ENCODE results near the gene PHKG2. TPM values are rescaled to one million over a fixed set of nuclear protein-coding genes. Genes with fewer than 3 reads are reported as not detected.

The PHKG2 gene, protein sequence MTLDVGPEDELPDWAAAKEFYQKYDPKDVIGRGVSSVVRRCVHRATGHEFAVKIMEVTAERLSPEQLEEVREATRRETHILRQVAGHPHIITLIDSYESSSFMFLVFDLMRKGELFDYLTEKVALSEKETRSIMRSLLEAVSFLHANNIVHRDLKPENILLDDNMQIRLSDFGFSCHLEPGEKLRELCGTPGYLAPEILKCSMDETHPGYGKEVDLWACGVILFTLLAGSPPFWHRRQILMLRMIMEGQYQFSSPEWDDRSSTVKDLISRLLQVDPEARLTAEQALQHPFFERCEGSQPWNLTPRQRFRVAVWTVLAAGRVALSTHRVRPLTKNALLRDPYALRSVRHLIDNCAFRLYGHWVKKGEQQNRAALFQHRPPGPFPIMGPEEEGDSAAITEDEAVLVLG
- total RNA-seq (2022; extraction: Qiagen RNA extraction), result 21.9 to 27.8 TPM (median 25.2 TPM) in 5 replicates

DNA sequence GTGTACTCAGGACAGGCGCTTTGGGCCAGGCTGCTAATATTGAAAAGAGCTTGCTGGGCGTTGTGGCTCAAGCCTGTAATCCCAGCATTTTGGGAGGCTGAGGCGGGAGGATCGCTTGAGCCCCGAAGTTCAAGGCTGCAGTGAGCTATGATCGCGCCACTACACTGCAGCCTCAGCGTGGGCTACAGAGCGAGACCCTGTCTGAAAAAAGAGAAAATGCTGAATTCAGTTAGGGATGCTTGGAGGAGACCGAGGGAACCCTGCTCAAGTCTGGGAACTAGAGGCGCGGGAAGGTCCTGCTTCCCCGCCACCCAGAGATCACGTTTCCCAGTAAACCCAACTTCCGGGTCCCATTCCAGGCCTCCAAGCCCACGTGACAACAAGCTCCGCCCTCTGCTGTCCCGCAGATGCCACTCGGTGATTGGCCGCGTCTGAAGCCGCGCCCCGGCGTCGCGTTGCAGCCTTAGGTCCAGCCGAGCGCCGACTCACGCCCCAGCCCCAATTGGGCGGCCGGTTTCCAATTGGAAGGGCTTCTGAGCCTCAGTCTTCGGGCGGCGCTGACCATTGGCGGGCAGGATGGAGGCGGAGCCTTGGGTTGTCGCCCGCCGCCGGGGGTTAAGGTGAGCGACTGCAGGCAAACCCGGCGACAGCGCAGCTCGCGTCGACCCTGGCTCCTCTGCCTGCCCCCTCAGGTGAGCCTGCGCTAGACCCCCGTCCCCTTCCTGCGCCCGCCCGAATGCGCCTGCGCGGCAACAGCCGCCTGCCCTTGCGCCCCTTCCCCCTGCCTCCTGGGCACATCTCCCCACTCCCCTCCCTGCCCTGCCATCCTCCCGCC lies at the start of gene PHKG2:
Gene PHKG2, plus strand, starts transcription at position 627 of the 835 bp plus-strand sequence. CDS start 396 bp downstream, outside the sequence.

GRCh38 chr16:30698816-30699614 lies 49.2 kb upstream of the PHKG2 start, which contains the start of gene SRCAP:
SRCAP (plus strand) TSS chr16:30699171; CDS start chr16:30700825, 1,654 bp downstream.

GRCh38 chr16:30761928-30762902 lies 14.0 kb downstream of the PHKG2 start, which contains the start of the genes CFAP119 and RNF40:
CFAP119 (minus strand) TSS chr16:30762062; CDS start chr16:30761748, 314 bp downstream.
RNF40 (plus strand) TSS chr16:30762322; CDS start chr16:30762546, 224 bp downstream.

GRCh38 chr16:30786936-30787612 lies 38.8 kb downstream of the PHKG2 start, which contains the start of gene ZNF629:
ZNF629 (minus strand) TSS chr16:30787205; CDS start chr16:30784482, 2,723 bp downstream.

Other genes with a start within 250 kb of the PHKG2 start
- 43.1 to 47.3 TPM (median 44.9 TPM) in 5 replicates for gene ZNF768, start 221.9 kb upstream of the PHKG2 start, total RNA-seq (2022; extraction: Qiagen RNA extraction)
- gene ZNF747, start 213.6 kb upstream of the PHKG2 start, total RNA-seq (2022; extraction: Qiagen RNA extraction), result 4.0 to 5.0 TPM (median 4.5 TPM) in 5 replicates
- gene ZNF764, start 190.1 kb upstream of the PHKG2 start, total RNA-seq (2022; extraction: Qiagen RNA extraction), result 5.1 to 6.1 TPM (median 5.6 TPM) in 5 replicates
- 5.9 to 6.7 TPM (median 6.1 TPM) in 5 replicates for gene ZNF688, start 176.7 kb upstream of the PHKG2 start, total RNA-seq (2022; extraction: Qiagen RNA extraction)
- not detected in 5 replicates for gene ZNF785, start 162.7 kb upstream of the PHKG2 start, total RNA-seq (2022; extraction: Qiagen RNA extraction)
- 7.5 to 9.3 TPM (median 8.4 TPM) in 5 replicates for gene ZNF689, start 138.0 kb upstream of the PHKG2 start, total RNA-seq (2022; extraction: Qiagen RNA extraction)
- 19.7 to 26.6 TPM (median 24.4 TPM) in 5 replicates for gene PRR14, start 97.5 kb upstream of the PHKG2 start, total RNA-seq (2022; extraction: Qiagen RNA extraction)
- 35.0 to 40.4 TPM (median 39.7 TPM) in 5 replicates for gene FBRS, start 90.0 kb upstream of the PHKG2 start, total RNA-seq (2022; extraction: Qiagen RNA extraction)
- gene SRCAP, start 49.3 kb upstream of the PHKG2 start, total RNA-seq (2022; extraction: Qiagen RNA extraction), result 12.3 to 22.3 TPM (median 21.9 TPM) in 5 replicates
- gene CFAP119, start 13.6 kb downstream of the PHKG2 start, total RNA-seq (2022; extraction: Qiagen RNA extraction), result 5.2 to 9.2 TPM (median 8.2 TPM) in 5 replicates
- gene RNF40, start 13.9 kb downstream of the PHKG2 start, total RNA-seq (2022; extraction: Qiagen RNA extraction), result 77.1 to 81.7 TPM (median 80.2 TPM) in 5 replicates
- gene ZNF629, start 38.8 kb downstream of the PHKG2 start, total RNA-seq (2022; extraction: Qiagen RNA extraction), result 16.2 to 21.3 TPM (median 17.3 TPM) in 5 replicates
- gene BCL7C, start 145.7 kb downstream of the PHKG2 start, total RNA-seq (2022; extraction: Qiagen RNA extraction), result 23.6 to 42.5 TPM (median 40.9 TPM) in 5 replicates
- gene CTF1, start 148.2 kb downstream of the PHKG2 start, total RNA-seq (2022; extraction: Qiagen RNA extraction), result 0.16 to 0.32 TPM (median 0.18 TPM) in 5 replicates
- gene FBXL19, start 175.1 kb downstream of the PHKG2 start, total RNA-seq (2022; extraction: Qiagen RNA extraction), result 14.1 to 19.7 TPM (median 18.0 TPM) in 5 replicates
- 9.0 to 14.5 TPM (median 12.1 TPM) in 5 replicates for gene ORAI3, start 200.6 kb downstream of the PHKG2 start, total RNA-seq (2022; extraction: Qiagen RNA extraction)
- 17.7 to 19.7 TPM (median 18.3 TPM) in 5 replicates for gene SETD1A, start 209.3 kb downstream of the PHKG2 start, total RNA-seq (2022; extraction: Qiagen RNA extraction)
- gene HSD3B7, start 236.8 kb downstream of the PHKG2 start, total RNA-seq (2022; extraction: Qiagen RNA extraction), result 13.6 to 15.9 TPM (median 13.9 TPM) in 5 replicates

All from A549 treated with Hydrocortisone at 1 μM for 4 hours (cell line).